GM18520 (cell line): Measurements from ENCODE around the gene ZNF865.
A peak's percentile ranks its signal among the peaks of the same experiment; 100 is the strongest.
"Not testable (repeated sequence)": the region's sequence is repeated elsewhere in the genome, so short reads cannot be mapped to it uniquely, and the experiment has no call there.

Experiments used
- ATAC-seq: cut with Tn5 transposase; IDR thresholded peaks from one replicate; pipeline ENCODE4 v1.9.1; 2021; ENCODE audit not compliant: unreplicated experiment

The ZNF865 gene

GRCh38 chr19:55605637-55606470, at the start of gene ZNF865:
Gene ZNF865 (plus strand): TSS chr19:55605647. CDS start chr19:55613619, 7,972 bp downstream.
- peak; percentile 7 for ATAC-seq

DNA sequence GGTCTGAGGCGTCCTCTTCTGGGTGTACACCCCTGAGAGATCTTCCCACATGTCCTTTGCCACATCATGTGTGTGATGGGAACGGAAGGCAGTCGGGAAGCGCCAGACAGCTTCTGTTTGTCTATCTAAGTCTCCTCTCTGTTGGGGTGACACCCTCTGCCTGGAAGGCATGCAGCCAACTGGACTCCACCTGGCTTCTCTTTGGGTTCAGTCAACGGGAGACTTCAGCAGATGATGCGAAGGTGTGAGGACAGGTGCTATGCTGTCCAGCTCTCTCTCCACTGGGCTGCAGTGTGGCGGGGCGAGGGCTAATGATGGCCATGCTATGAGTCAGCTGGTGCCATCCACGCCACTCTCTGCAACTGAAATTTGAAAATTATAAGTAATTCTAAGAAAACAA, 45.8 kb upstream of the ZNF865 start:
- no peak for ATAC-seq

DNA sequence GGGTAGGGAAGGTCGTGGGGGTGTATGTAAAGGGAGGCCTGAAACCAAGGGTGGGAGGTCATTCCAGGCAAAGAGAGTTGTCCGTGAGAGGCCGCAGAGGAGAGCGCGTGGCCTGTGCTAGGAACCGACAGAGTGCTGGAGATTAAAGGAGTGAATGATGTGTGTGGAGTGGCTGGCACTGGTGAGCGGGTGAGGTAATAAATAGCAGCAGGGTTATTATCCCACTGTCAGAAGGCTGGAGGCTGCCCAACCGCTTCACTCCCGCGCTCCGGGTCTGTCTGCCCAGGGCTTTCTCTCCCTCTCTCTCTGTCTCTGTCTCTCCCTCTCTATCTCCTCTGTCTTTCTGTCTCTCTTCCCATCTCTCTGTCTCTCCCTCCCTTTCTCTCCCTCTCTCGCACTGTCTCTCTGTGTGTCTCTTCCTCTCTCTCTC, 42.2 kb upstream of the ZNF865 start:
- ATAC-seq: no peak

GRCh38 chr19:55566823-55567222, 38.6 kb upstream of the ZNF865 start:
- no peak for ATAC-seq

- ATAC-seq: no peak
Measured at GRCh38 chr19:55567708-55568328, 37.6 kb upstream of the ZNF865 start.

- not testable (repeated sequence) for ATAC-seq
Measured at GRCh38 chr19:55569477-55569876, 36.0 kb upstream of the ZNF865 start.

- ATAC-seq: not testable (repeated sequence)
Measured at GRCh38 chr19:55573929-55574328, 31.5 kb upstream of the ZNF865 start.

DNA sequence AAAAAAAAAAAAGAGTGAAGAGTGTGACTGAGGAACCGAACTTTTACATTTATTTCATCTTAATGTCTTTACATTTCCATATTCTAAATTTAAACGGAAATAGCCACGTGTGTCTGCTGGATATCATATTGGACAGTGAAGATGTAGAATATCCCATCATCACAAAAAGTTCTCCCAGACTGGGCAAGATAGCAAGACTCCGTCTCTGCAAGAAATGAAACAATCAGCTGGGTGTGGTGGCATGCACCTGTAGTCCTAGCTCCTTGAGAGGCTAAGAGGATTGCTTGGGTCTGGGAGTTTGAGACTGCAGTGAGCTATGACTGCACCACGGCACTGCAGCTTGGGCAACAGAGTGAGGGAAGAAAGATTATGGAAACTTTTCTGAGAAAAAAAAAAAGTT, 28.7 kb upstream of the ZNF865 start:
- ATAC-seq: no peak

DNA sequence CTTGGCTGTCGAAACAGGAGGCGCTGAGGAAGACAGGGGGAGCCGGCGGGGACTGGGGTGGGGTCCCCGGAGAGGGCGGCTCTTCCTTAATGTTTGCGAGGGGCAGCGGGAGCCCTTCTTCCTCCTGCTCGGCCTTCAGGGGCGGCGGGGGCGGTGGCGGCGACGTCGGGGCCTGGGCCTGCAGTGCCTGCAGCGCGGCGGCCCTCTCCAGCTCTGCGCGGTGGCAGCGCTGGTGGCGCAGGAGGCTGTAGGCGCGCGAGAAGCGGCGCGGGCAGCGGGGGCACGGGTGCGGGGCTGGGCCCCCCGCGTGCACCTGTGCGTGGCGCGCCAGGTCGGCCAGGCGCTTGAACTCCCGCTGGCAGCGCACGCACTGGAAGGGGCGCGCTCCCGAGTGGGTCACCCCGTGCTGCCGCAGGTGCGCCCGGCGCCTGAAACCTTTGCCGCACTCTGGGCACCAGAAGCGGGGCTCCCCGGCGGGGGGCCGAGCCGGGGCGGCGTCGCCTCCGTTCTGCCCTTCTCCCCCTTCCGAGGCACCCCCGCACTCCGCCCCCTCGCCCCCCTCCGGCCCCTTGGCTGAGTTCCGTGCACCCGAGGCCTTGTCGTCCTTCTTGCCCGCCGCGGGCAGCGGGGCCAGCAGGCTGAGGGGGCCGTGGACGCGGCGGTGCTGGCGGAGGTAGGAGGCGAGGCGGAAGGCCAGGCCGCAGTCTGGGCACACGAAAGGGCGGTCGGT, 27.3 kb upstream of the ZNF865 start:
- no peak for ATAC-seq

- no peak for ATAC-seq
Measured at GRCh38 chr19:55578761-55579747, 26.4 kb upstream of the ZNF865 start.

DNA sequence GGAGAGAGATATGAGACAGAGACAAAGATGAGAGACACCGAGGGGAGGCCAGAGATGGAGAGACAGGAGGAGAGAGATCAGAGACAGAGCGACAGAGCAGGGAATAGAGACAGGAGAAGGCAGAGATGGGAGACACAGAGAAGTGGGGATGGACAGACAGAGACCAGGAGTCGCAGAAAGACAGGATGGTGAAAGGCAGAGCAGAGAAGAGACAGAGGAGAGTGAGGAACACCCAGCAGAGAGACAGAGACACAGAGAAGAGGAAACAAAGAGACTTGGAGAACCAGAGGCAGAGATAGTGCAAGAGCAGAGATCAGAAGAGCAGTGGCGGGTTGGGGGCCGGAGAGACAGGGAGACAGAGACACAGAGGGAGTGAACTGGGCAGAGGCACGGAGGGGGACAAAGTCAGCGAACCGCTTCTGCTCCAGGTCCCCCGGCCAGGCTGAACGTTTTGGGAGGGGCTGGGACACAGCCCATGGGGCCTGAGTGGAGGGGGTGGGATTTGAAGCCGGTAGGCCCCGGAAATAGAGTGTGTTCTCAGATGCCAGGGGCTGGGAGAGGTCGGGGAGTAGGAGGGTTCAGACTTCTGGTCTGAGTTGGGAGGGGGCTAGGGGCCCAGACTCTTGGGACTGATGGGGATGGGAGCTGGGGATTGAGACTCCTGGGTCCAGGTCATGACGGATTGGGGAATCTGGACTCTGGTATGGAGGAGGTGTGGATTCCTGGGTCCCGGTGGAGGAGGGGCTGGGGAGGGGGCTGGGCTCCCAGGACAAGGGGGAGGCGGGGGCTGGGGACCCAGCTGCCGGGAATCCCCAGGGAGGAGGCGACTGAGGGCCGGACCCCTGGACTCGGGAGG, 25.5 kb upstream of the ZNF865 start:
- ATAC-seq: no peak

GRCh38 chr19:55580628-55581144, 24.8 kb upstream of the ZNF865 start, which contains the start of gene ZNF579:
Gene ZNF579 (minus strand): TSS chr19:55580848. CDS start chr19:55579639, 1,209 bp downstream.
- ATAC-seq: no peak

DNA sequence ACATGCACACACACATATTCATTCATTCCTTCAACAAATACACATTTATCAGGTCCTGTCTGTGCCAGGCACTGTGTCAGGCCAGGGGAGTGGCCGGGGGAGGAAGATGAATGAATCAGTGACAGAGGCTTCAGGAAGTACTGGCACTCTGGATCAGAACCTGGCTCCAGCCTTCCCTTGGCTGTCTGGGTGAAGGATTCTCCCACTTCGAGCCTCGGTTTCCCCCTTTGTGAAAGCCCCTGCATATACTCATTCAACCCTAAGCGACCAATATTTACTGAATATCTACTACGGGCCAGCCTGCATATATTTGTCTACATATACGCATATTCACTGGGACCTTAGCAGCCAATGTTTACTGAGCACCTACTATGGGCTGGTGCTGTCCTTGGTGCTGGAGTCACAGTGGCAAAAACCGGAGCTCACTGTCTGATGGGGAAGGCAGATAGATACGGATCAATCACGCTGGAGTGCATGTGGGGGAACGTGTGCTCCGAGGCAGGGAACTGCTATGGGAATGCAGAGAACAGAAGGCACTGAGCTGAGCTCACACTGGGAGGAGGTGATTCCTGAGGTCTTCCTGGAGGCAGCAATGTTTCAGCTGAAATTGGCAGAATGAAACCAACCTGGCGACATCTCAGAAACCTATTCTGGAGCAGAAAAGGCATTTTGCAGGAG, 24.2 kb upstream of the ZNF865 start:
- ATAC-seq: no peak

DNA sequence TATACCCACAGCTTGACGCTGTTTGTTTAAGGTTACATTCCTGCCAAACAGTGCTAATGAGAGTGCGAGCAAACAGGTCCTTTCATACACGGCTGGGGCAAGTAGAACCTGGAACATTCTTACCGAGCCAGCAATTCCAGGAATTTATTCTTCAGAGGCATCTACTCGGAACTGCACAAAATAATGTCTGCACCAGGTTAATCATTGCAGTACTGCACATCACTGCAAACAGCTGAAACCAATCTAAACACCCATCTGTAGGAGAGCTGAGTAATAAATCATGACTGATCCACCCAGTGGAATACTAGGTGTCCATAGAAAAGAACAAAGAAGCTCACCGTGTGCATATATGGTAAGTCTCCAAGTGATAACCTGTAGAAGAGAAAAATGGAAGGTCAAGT, 23.6 kb upstream of the ZNF865 start:
- no peak for ATAC-seq

DNA sequence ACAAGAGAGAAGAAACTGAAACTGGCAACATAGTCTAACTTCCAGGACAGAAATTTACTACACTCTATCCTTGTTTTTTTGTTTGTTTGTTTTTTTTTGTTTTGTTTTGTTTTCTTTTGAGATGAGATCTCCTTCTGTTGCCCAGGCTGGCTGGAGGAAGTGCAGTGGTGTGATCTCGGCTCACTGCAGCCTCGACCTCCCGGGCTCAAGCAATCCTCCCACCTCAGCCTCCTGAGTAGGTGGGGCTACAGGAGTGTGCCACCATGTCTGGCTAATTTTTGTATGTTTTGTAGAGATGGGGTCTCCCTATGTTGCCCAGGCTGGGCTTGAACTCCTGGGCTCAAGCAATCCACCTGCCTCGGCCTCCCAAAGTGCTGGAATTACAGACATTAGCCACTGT, 23.2 kb upstream of the ZNF865 start:
- not testable (repeated sequence) for ATAC-seq

GRCh38 chr19:55583897-55584296, 21.6 kb upstream of the ZNF865 start:
- ATAC-seq: not testable (repeated sequence)

DNA sequence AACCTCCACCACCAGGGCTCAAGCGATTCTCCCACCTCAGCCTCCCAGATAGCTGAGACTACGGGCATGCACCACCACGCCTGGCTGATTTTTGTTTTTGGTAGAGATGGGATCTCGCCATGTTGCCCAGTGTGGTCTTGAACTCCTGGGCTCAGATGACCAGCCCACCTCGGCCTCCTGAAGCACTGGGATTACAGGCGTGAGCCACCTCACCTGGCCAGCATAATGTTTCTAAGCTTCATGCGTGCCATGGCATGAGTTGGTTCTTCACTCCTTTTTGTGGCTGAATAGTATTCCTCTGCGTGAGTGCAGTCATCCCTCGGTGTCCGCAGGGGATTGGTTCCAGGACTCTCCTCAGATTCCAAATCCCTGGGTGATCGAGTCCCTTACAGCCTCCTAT, 20.6 kb upstream of the ZNF865 start:
- ATAC-seq: no peak

DNA sequence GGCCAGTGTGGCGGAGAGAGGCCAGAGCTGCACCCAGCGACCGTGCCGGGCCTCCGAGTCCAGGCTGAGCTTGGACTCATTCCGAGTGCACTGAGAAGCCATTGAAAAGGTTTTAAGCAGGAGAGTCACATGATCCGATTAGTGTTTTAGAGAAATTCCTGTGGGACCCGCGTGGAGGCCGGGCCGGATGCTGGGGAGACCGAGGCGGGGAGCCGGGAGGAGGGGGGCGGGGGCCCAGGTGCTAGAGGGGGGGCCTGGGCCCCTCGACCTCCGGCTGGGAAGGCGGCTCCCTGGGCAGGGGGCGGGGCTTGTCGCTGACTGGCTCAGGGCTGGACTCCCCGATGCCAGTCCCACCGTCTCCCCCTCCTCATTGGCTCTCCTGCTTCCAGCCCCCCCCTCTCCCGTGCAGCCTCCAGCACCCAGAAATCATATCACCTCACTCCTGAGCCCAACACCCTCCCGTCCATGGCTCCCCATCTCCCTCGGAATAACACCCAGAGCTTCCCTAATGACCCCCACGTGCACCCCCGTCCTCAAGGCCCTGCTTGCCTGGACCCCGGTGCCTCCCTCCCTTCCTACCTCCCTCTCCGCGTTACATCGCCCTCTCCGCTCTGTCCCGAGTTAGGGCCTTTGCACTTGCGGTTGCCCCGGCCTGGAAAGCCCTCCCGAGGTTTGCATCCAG, 19.6 kb upstream of the ZNF865 start:
- ATAC-seq: no peak
